KMS-11 (cell line): ENCODE results near the gene STATH.
"Not testable (repeated sequence)": the region's sequence is repeated elsewhere in the genome, so short reads cannot be mapped to it uniquely, and the experiment has no call there.

Source experiments
- H2AFZ ChIP-seq: fragments of 200-600 bp; sonication (generic); 2 replicates; pipeline ENCODE4 v1.6.1; 2016; ENCODE audit warnings: antibody characterized with exemption, mixed run types, low read depth
- H3K27ac ChIP-seq: fragments of 200-600 bp; sonication (generic); 2 replicates; pipeline ENCODE4 v1.6.1; 2016; ENCODE audit warnings: mild to moderate bottlenecking, mixed run types
- H3K27me3 ChIP-seq: fragments of 200-600 bp; sonication (generic); 2 replicates; pipeline ENCODE4 v1.6.1; 2017; ENCODE audit warnings: mild to moderate bottlenecking, low read depth, mixed run types, moderate library complexity; ENCODE audit not compliant: insufficient read depth
- H3K36me3 ChIP-seq: fragments of 200-600 bp; sonication (generic); 2 replicates; pipeline ENCODE4 v1.6.1; 2017; ENCODE audit warnings: mild to moderate bottlenecking, mixed run types; ENCODE audit not compliant: insufficient read depth
- H3K4me1 ChIP-seq: fragments of 200-600 bp; sonication (generic); 2 replicates; pipeline ENCODE4 v1.6.1; 2016; ENCODE audit warnings: mild to moderate bottlenecking, low read depth, mixed run types; ENCODE audit not compliant: poor library complexity, severe bottlenecking
- H3K4me2 ChIP-seq: fragments of 200-600 bp; sonication (generic); 2 replicates; pipeline ENCODE4 v1.7.0; 2016; ENCODE audit warnings: mild to moderate bottlenecking, mixed run types
- H3K4me3 ChIP-seq: fragments of 200-600 bp; sonication (generic); IDR thresholded peaks from 2 replicates; pipeline ENCODE4 v1.6.1; 2017; ENCODE audit warnings: low read depth, low read length, mixed read lengths; ENCODE audit not compliant: insufficient read depth
- H3K79me2 ChIP-seq: fragments of 200-600 bp; sonication (generic); 2 replicates; pipeline ENCODE4 v1.6.1; 2016; ENCODE audit warnings: low read depth, mixed run types; ENCODE audit not compliant: insufficient read depth
- H3K9ac ChIP-seq: fragments of 200-600 bp; sonication (generic); 2 replicates; pipeline ENCODE4 v1.6.1; 2016; ENCODE audit warnings: mild to moderate bottlenecking, mixed run types
- H4K20me1 ChIP-seq: fragments of 200-600 bp; sonication (generic); 2 replicates; pipeline ENCODE4 v1.6.1; 2016; ENCODE audit warnings: mild to moderate bottlenecking, mixed run types; ENCODE audit not compliant: insufficient read depth
- CTCF ChIP-seq: fragments of 200-600 bp; sonication (generic); conservative IDR thresholded peaks from 2 replicates; pipeline ENCODE4 v1.6.1; 2017; ENCODE audit warnings: low read depth, mild to moderate bottlenecking, antibody characterized with exemption, low read length, moderate library complexity, mixed read lengths

Gene STATH

DNA sequence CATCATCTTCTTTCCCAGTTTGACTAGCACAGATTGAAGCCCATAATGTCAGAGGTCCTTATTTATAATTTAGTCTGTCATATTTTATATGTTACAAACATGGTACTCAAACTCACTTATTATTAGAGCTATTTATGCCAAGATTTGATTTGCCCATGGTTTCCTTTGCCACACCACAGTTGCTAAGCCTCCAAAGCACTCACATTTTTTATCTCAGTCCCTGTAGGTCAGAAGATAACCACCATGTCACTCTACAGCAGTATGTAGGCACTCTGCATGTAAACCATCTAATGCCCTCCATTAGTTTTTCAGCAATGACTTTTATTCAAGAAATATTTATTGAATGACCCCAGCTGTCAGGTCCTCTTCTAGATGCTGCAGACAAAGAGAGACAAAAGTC lies 6.7 kb downstream of the STATH start:
- Histone ChIP-seq H2AFZ (no peak overlapping the region), H3K27ac (no peak overlapping the region), H3K4me3 (no peak overlapping the region), H3K79me2 (no peaks in the 10 kb centered on the region), H3K9ac (no peak overlapping the region), H3K4me2 (no peak overlapping the region), H3K4me1 (peaks cover 22% of the 10 kb centered on the region), H4K20me1 (no peaks in the 10 kb centered on the region), H3K27me3 (no peaks in the 10 kb centered on the region), H3K36me3 (no peaks in the 10 kb centered on the region)
- TF ChIP-seq CTCF, result no peak

- Histone ChIP-seq H3K27me3 (no peaks in the 10 kb centered on the region), H2AFZ (no peak overlapping the region), H3K4me2 (no peak overlapping the region), H3K4me1 (peaks cover 14% of the 10 kb centered on the region), H3K9ac (no peak overlapping the region), H3K27ac (no peak overlapping the region), H4K20me1 (no peaks in the 10 kb centered on the region), H3K79me2 (no peaks in the 10 kb centered on the region), H3K4me3 (no peak overlapping the region), H3K36me3 (no peaks in the 10 kb centered on the region)
- no peak for TF ChIP-seq CTCF
These were observed 13.0 kb downstream of the STATH start for GRCh38 chr4:70008771-70009170.

DNA sequence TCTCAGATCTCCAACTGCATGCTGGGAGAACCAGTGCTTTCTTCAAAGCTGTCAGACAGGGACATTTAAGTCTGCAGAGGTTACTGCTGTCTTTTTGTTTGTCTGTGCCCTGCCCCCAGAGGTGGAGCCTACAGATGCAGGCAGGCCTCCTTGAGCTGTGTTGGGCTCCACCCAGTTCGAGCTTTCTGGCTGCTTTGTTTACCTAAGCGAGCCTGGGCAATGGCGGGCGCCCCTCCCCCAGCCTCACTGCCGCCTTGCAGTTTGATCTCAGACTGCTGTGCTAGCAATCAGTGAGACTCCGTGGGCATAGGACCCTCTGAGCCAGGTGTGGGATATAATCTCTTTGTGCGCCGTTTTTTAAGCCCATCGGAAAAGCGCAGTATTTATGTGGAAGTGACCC lies 23.2 kb downstream of the STATH start:
- Histone ChIP-seq H3K27ac (peak overlapping the region; percentile 67), H3K4me1 (peaks cover 14% of the 10 kb centered on the region), H2AFZ (peak overlapping the region; percentile 68), H3K4me2 (peak overlapping the region; percentile 55; the same call in 1 of the 2 replicates), H3K9ac (peak overlapping the region; percentile 63)
- H3K27me3 ChIP-seq, H4K20me1 ChIP-seq, H3K4me3 ChIP-seq, H3K79me2 ChIP-seq, H3K36me3 ChIP-seq: not testable (repeated sequence)

- H3K27me3 ChIP-seq, result no peaks in the 10 kb centered on the region
These were observed 27.5 kb downstream of the STATH start for GRCh38 chr4:70023218-70023617.

GRCh38 chr4:70027011-70027410 lies 31.2 kb downstream of the STATH start:
- H3K4me1 ChIP-seq, result no peaks in the 10 kb centered on the region
- no peak overlapping the region for H3K4me2 ChIP-seq
- H3K9ac ChIP-seq, result no peak overlapping the region
- H4K20me1 ChIP-seq, result no peaks in the 10 kb centered on the region
- H3K27me3 ChIP-seq, result no peaks in the 10 kb centered on the region
- H3K79me2 ChIP-seq, result no peaks in the 10 kb centered on the region
- no peak overlapping the region for H3K4me3 ChIP-seq
- TF ChIP-seq CTCF, result no peak
- no peak overlapping the region for H3K27ac ChIP-seq
- no peak overlapping the region for H2AFZ ChIP-seq
- H3K36me3 ChIP-seq, result no peaks in the 10 kb centered on the region

More at GRCh38 chr4:70023218-70023617, 27.5 kb downstream of the STATH start:
- Histone ChIP-seq H3K4me1 (peaks cover 14% of the 10 kb centered on the region), H3K27ac (no peak overlapping the region), H3K9ac (no peak overlapping the region), H3K36me3 (no peaks in the 10 kb centered on the region), H2AFZ (no peak overlapping the region), H3K4me3 (no peak overlapping the region), H3K4me2 (no peak overlapping the region), H4K20me1 (no peaks in the 10 kb centered on the region), H3K79me2 (no peaks in the 10 kb centered on the region)
- TF ChIP-seq CTCF, result no peak

GRCh38 chr4:70028159-70028558 lies 32.4 kb downstream of the STATH start, which contains the start of gene HTN3:
Gene HTN3, plus strand, starts transcription at chr4:70028459. Its CDS starts 2,282 bp downstream, at chr4:70030741.
- H3K4me3 ChIP-seq, H2AFZ ChIP-seq, H3K9ac ChIP-seq, H3K36me3 ChIP-seq, H3K79me2 ChIP-seq, H3K27me3 ChIP-seq, H3K4me2 ChIP-seq, H3K4me1 ChIP-seq, H3K27ac ChIP-seq, H4K20me1 ChIP-seq: not testable (repeated sequence)

GRCh38 chr4:70037559-70037958 lies 41.8 kb downstream of the STATH start:
- not testable (repeated sequence) for H2AFZ ChIP-seq, H3K4me3 ChIP-seq, H3K27ac ChIP-seq, H3K4me1 ChIP-seq, H3K36me3 ChIP-seq, H4K20me1 ChIP-seq, H3K79me2 ChIP-seq, H3K27me3 ChIP-seq, H3K9ac ChIP-seq, H3K4me2 ChIP-seq
